Activated CD8-positive, alpha-beta memory T cell treated with anti-CD3 and anti-CD28 coated beads, Interleukin-2, amount 50 U/mL, for 24 hours (primary cell): Measurements from ENCODE around the gene SRSF12.
"Not testable (repeated sequence)": the region's sequence is repeated elsewhere in the genome, so short reads cannot be mapped to it uniquely, and the experiment has no call there.

Experiments used
- DNase-seq: peaks from one replicate; pipeline ENCODE4 v3.0.0-alpha.2; 2020; ENCODE audit errors: extremely low read depth

The SRSF12 gene

DNA sequence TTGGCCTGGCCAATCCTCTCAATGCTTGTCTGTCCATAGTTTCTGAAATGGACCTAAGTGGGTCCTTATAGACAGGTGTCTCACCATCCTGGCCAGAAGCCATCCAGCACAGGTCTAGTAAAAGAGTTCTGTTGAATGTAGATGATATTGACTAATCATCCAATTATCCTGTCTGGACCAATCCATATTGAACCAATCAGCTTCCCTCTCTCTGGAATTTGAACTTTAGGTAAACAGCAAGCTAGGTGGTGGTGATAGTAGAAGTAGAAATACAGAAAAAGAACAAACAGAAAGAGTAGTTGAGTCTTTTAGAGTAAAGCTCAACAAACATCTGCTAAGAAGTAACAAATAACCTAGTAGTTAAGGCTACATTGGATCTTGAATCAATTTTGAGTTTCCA, 46.8 kb downstream of the SRSF12 start:
- no peak for DNase-seq

DNA sequence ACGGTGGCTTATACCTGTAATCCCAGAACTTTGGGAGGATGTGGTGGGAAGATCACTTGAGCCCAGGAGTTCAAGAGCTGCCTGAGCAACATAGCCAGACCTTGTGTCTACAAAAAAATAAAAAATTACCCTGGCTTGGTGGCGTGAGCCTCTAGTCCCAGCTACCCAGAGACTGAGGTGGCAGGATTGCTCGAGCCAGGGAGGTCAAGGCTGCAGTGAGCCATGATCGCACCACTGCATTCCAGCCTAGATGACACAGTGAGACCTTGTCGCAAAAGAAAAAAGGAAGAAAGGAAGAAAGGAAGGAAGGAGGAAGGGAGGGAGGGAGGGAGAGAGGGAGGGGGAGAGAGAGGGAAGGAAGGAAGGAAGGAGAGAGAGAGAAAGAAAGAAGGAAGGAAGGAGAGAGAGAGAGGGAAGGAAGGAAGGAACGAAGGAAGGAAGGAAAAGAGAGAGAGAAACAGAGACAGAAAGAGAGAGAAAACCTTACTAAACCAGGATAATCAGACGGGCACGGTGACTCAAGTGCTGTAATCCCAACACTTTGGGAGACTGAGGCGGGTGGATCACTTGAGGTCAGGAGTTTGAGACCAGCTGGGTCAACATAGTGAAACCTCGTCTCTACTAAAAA, 48.2 kb downstream of the SRSF12 start:
- no peak for DNase-seq

- no peak for DNase-seq
These were observed 49.2 kb downstream of the SRSF12 start for GRCh38 chr6:89068695-89069094.

- DNase-seq: no peak
These were observed 50.1 kb downstream of the SRSF12 start for GRCh38 chr6:89067796-89068195.

- no peak for DNase-seq
These were observed 50.8 kb downstream of the SRSF12 start for GRCh38 chr6:89066940-89067646.

- DNase-seq: not testable (repeated sequence)
These were observed 51.8 kb downstream of the SRSF12 start for GRCh38 chr6:89066121-89066520.

DNA sequence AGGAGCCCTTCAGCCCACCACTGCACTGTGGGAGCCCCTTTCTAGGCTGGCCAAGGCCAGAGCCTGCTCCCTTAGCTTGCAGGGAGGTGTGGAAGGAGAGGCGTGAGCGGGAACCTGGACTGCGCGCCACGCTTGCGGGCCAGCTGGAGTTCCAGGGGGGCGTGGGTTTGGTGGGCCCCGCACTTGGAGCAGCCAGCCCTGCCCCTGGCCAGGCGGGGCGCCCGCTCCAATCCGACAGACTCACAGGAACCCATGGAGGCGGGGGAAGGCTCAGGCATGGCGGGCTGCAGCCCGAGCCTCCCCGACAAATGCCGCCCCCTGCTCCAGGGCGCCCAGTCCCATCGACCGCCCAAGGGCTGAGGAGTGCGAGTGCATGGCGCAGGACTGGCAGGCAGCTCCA, 52.9 kb downstream of the SRSF12 start:
- DNase-seq: not testable (repeated sequence)

- no peak for DNase-seq
These were observed 54.0 kb downstream of the SRSF12 start for GRCh38 chr6:89063881-89064280.

DNA sequence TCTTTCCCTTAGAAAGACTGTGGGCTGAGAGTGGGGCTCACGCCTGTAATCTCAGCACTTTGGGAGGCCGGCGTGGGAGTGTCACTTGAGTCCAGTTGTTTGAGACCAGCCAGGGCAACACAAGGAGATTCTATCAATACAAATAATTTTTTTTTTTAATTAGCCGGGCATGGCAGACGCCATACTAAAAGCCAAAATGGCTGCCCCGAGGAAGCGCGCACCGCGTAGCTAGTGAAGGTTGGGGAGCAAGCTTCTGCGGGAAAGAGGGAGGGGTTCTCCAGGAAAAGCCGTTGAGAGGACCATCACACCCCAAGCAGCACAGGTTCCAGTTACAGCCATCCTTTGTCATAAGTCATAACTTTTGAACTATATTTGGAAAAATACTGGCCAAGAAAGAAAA, 58.6 kb downstream of the SRSF12 start:
- no peak for DNase-seq

DNA sequence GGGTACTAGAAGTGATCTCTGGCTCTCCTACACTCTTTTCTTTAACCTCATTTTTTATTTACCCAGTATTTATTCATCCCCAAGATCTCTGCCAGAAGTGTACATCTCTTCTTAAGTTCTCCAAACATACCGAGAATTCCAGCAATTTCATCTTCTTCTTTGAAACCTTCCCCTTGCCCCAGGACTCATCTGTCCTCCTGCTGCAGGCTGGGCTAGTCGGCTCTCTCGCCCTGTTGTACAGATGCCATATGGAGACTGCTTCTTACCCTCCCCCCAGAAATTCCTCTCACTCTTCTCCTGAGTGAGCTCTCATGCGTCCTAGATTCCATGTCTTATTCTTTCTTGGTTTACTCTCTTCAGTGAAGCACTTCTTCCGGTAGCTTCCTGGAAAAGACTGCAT, 59.2 kb downstream of the SRSF12 start:
- no peak for DNase-seq

DNA sequence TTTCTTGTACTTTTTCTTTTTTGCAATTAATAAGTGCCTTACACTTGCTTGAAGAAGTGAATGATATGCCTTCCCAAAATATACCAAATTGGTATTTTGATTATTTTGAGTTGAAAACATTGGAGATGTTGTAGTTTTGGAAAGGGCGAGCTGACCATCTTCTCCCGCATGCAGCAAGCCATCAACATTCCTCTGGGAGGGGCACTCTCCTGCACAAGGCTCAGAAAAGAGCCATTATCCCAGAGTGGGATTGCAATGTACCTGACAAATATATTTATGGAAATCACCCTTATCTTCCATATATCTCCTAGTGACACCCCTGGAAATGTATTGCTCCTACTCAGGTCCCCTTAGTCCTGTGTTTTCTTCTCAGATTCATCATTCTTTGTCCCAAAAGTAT, 60.1 kb downstream of the SRSF12 start:
- DNase-seq: no peak

- no peak for DNase-seq
These were observed 63.7 kb downstream of the SRSF12 start for GRCh38 chr6:89054208-89054607.

- DNase-seq: no peak
These were observed 66.2 kb downstream of the SRSF12 start for GRCh38 chr6:89051676-89052075.

- DNase-seq: no peak
These were observed 67.2 kb downstream of the SRSF12 start for GRCh38 chr6:89050697-89051096.

DNA sequence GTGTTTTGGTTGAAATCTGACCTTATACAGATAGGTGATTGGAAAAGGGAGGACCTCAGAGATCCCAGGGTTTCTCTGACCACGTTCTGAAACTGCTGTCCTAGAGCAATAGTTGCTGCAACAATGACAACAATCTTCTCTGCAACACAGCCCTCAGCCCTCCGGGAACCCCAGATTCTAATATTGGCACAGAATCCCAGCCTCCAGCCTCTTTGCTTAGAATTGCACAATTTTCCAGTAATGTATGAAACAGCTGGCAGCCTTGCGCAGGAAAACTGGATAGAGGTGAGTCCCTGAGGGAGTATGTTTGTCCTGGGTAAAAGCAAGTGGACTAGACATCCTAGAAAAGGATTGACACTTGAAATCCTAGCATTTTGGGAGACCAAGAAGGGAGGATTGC, 67.7 kb downstream of the SRSF12 start:
- no peak for DNase-seq

DNA sequence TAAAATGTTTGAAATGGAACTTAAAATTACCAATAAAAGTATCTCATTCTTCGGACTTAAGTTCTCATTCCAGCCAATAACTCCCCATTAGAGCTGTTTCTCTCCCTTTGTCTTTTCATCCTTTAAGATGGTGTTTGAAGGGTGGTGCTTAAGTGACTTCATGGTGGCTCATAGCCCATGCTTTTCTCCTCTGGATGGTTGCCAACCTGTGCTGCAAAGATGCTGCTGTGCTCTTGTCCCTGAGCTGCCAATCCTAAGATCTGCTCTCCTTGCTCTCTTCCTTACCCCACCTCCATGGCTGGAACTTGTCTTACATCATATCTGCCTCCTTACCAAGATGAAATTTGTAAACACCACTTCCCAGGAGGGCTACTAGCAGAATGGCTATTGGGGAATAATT, 68.9 kb downstream of the SRSF12 start:
- no peak for DNase-seq

DNA sequence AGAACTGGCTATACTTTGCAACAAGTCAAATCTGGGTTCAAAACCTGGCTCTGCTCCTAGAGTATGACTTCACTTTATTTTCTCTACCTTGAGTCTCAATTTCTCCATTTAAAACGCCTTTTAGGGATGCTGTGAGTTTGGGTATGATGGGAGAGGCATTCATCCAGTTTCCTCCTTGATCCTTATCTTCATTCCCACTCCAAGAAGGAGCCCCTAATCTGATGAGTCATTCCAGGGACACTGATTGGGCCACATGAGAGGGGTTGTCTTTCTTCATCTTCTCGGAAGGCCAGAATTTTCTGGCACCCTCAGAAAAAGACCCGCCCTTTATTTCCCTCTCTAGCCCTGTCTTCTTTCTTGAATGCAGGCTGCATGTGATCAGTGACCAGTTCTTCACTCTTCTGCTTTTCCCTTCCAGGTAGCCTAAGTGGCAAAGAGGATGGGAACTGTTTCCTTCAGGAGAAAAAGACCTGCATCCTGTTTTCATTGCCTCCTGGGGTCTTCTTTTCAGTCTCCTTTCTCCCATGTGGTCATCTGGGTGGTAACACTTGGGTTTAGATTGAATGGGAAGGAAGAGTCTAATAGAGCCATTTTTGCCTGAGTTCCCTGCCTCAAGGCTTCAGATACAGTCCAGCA, 69.5 kb downstream of the SRSF12 start:
- DNase-seq: no peak

DNA sequence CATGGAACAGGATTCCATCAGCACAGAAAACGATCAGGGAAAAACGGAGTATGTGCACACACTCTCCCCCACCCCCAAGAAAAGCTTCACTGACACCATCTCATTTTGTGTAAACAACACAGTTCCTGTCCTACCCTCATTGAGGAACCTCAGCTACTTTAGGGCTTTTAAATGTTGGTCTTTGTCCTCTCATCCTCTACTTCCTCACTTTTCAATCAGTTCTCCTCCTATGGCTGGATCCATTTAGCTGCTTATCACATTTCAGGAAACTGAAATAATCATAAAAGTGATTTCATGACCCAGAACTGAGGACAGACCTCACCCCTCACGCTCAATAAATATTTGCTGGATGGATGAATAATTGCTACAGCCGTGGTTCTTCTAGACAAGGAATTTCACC, 70.4 kb downstream of the SRSF12 start:
- no peak for DNase-seq
